Left kidney (tissue), 2 donors: ENCODE results near the gene GCH1. TPM values are rescaled to one million over a fixed set of nuclear protein-coding genes. Genes with fewer than 3 reads are reported as not detected.

ENCODE experiments used
- DNase-seq: peaks from one replicate; pipeline ENCODE4 v3.0.0-alpha.2; 2013
- polyA plus RNA-seq: library from polyadenylated mRNA; unstranded; fragments of 120-200 nt; gene quantifications from one replicate; pipeline ENCODE4 v1.2.1, GENCODE V29; 2013; ENCODE audit not compliant: insufficient read length

The GCH1 gene
- polyA plus RNA-seq, 1 donor: 10.0 TPM

DNA sequence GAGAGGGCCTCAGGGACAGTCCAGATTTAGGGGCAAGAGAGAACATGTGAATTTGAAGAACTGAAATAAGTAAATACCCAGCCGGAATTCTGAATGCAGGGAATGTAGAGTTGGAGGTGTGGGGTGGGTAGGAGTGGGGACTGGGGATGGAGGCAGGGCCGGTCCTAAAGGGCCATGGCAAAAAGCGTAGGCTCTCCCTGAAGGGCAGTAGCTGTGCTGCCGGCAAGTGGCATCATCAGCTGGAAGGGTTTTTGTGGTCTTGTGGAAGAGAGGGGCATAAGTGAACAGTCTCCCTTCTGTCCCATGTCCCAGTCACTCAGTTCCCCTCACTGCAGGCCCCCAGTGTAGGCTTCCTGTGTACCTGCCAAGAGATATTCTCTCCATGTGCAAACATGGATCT lies 104.6 kb downstream of the GCH1 start:
- DNase-seq: no peak

DNA sequence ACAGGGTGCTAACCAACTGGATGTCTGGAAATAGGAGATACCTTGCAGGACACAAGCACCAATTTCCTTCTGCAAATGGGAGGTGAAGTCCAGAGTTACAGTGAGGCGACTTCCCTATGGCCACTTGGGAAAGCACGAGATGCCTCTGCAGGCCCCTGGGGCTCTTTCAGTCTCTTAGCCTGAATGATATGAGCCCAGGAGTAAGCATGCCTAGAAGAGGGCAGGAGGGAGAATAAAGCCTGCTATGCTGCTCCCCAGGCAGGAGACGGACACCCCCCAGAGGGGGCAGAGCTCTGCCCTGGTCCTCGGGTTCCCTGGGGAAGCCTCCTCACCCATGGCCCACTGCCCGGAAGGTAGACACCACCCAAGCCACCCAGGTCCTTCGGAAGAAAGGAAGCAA lies 105.1 kb downstream of the GCH1 start:
- DNase-seq: no peak

DNA sequence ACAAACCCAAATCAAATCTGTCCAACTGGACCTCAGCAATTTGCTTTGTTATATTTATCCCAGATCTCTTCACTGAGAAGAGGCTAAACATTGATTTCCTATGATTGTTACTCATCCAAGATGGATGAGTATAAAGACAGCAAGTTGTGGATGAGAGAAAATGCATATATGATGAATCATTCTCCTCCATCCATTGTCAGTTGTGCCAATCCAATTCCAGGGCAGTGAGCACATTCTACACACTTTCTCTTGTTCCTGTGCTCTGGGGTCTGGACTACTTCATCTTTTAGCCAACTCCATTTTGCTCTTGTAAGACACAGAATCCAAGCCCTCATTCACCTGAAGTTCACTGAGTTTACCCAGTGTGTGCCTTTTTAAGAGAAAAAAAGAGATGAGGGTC lies 105.7 kb downstream of the GCH1 start:
- no peak for DNase-seq

DNA sequence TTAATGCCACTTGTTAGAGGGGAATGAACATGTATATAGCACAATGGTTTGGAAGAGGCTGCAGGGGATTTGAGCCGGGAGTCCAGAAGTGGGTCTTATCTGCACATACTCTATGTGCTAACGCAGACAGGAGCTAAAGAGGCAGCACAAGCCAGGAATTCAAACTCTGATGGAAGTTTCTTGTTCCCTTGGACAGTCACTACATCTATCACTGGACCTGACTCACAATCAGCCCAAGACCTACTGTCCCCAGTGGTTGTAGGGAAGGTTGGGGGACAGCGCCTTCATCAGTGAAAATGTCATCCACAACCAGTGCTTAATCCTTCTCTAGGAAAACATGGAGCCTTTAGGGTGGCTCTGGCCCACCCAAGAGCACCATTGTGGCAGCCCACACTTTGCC lies 107.8 kb downstream of the GCH1 start:
- DNase-seq: no peak

DNA sequence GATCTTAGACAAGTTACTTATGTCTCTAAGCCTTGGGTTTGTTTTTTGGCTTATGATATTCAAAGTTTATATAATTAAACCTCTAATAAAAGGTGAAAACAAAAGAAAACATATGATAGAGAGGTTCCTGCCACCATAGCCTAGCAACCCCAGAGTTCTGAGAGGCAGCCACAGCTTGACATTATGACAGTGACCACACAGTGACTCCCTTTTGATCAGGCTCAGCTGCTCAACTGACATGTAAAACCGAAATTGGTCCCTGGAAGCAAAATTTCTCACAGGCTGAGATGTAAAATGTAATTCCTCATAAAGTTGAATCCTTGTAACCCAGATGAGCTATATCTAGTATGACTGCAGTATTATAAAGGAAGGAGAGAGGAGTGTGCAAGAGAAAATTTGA lies 108.5 kb downstream of the GCH1 start:
- no peak for DNase-seq

DNA sequence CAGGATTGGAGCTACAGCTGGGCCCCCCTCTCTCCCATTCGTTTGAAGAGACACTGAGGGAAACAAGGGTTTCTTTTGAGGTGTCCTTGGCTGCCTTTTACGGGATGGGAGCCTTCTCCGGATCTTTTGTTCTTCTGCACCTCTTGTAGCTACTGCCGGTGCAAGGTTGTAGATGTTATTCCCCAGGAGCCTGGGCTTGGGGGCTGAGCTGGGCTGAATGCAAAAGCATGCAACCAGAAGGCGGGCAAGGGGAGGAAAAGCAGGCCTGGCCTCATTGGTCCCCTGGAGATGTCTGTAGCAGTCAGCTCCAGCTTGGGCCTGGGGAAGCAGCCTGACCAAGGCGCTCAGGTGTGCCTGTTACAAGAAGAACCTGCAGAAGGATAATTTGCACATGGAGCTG lies 110.3 kb downstream of the GCH1 start:
- no peak for DNase-seq

Other genes with a start within 250 kb of the GCH1 start
- 24.9 TPM for gene WDHD1, start 124.3 kb upstream of the GCH1 start, polyA plus RNA-seq
- 23.3 TPM for gene SOCS4, start 124.4 kb upstream of the GCH1 start, polyA plus RNA-seq
- gene MAPK1IP1L, start 148.8 kb upstream of the GCH1 start, polyA plus RNA-seq: 106 TPM
- gene LGALS3, start 226.4 kb upstream of the GCH1 start, polyA plus RNA-seq: 14.3 TPM